ENCODE data around the gene CMAS. TPM values are rescaled to one million over a fixed set of nuclear protein-coding genes. Genes with fewer than 3 reads are reported as not detected.

The CMAS gene
- total RNA-seq, 1 donor from 2014 or later, result 26.1 TPM

DNA sequence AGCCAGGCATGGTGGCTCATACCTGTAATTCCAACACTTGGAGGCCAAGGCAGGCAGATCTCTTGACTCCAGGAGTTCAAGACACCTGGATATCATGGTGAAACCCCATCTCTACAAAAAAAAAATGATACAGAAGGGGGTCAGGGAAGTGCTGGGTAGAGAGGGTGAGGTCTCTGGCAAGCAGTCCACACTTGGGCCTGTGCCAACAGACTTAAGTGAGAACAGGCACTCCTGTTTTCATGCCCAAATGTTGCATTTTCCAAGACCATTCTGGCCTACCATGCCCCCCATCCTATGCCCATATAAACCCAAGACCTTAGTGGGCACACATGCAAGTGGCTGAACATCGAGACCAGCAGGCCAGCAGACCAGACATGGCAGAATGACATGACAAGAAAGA is 16.0 kb upstream of the CMAS start:
- H3K27ac ChIP-seq, result no peak overlapping the region
- peaks cover 7% of the 10 kb centered on the region for H3K4me1 ChIP-seq
- no peaks in the 10 kb centered on the region for H3K36me3 ChIP-seq
- intact Hi-C loops (cut with DNase I), result no loop called here
- DNase-seq, result no peak
- no peaks in the 10 kb centered on the region for H3K27me3 ChIP-seq (ENCODE audit: low read depth)
- no peak overlapping the region for H3K4me3 ChIP-seq
- ATAC-seq, result no peak
- no peaks in the 10 kb centered on the region for H3K9me3 ChIP-seq
- TF ChIP-seq, protein P1, sequence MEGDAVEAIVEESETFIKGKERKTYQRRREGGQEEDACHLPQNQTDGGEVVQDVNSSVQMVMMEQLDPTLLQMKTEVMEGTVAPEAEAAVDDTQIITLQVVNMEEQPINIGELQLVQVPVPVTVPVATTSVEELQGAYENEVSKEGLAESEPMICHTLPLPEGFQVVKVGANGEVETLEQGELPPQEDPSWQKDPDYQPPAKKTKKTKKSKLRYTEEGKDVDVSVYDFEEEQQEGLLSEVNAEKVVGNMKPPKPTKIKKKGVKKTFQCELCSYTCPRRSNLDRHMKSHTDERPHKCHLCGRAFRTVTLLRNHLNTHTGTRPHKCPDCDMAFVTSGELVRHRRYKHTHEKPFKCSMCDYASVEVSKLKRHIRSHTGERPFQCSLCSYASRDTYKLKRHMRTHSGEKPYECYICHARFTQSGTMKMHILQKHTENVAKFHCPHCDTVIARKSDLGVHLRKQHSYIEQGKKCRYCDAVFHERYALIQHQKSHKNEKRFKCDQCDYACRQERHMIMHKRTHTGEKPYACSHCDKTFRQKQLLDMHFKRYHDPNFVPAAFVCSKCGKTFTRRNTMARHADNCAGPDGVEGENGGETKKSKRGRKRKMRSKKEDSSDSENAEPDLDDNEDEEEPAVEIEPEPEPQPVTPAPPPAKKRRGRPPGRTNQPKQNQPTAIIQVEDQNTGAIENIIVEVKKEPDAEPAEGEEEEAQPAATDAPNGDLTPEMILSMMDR (IDR thresholded peaks at IDR 0.05), result no peak

DNA sequence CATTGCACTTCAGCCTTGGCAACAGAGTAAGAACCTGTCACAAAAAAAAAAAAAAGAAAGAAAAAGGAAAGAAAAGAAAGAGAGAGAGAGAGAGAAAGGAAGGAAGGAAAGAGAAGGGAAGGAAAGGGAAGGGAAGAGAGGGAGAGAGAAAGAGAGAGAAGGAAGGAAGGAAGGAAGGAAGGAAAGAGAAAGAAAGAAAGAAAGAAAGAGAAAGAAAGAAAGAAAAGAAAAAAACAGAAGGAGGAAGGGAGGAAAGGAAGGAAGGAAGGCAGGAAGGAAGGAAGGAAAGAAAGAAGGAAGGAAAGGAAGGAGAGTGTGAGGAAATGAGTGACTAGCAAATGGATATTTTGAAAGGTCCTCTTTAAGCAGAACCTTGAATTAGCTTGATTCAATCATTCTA is 13.3 kb upstream of the CMAS start:
- DNase-seq (no peak), ATAC-seq (no peak)
- Histone ChIP-seq H3K36me3 (no peaks in the 10 kb centered on the region), H3K9me3 (no peaks in the 10 kb centered on the region), H3K27ac (no peak overlapping the region), H3K4me3 (no peak overlapping the region), H3K27me3 (ENCODE audit: low read depth) (no peaks in the 10 kb centered on the region), H3K4me1 (peaks cover 8% of the 10 kb centered on the region)
- intact Hi-C loops (cut with DNase I), result no loop called here
- TF ChIP-seq, protein P1 (IDR thresholded peaks at IDR 0.05), result no peak

DNA sequence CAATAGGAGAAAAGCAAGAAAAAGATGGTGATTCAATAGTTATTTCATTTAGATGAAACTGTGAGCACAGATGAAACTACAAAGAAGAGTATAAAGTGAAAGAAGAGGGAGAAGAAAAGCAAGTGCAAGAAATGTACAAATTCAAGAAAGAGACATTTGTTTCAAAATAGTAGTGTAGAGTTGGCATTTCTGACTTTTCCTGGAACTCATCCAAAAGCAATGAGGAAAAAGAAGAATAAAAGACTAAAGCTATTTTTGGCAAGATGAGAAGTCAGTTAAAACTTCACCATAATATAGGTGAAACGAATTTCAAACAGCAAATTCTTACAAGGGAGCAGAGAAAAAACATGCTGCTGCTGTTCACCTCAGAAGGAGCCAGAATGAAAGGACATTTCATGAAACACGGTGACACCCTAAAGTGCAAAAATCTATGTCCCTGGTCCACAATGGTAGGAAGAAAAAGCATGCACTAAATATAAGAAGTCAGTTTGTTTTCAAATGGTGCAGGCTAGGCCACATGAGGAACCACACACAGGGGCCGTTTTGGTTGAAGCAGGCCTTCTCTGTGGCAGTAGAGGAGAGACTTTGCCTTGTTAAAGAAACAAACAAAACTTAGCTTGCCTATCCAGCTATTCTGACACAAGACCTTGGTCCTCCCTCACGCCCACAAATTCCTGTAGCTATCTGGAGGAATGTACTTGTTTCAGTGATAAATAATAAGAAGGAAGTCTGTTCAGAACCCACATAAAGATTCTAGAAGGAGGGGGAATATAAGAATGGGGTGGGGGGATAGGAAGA is 11.1 kb upstream of the CMAS start:
- peaks cover 8% of the 10 kb centered on the region for H3K4me1 ChIP-seq
- no peaks in the 10 kb centered on the region for H3K27me3 ChIP-seq (ENCODE audit: low read depth)
- ATAC-seq, result no peak
- no peaks in the 10 kb centered on the region for H3K9me3 ChIP-seq
- no peak for DNase-seq
- TF ChIP-seq, protein P1 (IDR thresholded peaks at IDR 0.05), result no peak
- intact Hi-C loops (cut with DNase I), result no loop called here
- H3K4me3 ChIP-seq, result no peak overlapping the region
- no peak overlapping the region for H3K27ac ChIP-seq
- no peaks in the 10 kb centered on the region for H3K36me3 ChIP-seq

DNA sequence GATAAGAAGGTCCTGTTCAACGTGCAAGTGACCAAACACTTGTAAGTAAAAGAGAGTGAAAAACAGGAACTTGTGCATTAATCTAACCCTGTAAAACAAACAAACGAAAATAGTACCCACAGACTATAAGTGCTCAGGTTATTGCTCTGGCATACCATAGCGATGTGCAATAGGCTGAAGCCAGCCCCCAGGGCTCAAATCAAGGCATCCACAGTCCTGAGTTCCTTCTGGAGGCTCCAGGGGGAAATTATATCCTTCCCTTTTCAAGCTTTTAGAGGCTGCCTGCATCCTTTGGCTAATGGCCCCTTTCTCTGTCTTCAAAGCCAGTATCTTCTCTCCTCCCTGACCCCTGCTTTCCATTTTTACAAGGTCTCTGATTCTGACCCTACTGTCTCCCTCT is 8.1 kb upstream of the CMAS start:
- TF ChIP-seq, protein P1 (IDR thresholded peaks at IDR 0.05), result no peak
- intact Hi-C loops (cut with DNase I), result no loop called here
- ATAC-seq, result no peak

DNA sequence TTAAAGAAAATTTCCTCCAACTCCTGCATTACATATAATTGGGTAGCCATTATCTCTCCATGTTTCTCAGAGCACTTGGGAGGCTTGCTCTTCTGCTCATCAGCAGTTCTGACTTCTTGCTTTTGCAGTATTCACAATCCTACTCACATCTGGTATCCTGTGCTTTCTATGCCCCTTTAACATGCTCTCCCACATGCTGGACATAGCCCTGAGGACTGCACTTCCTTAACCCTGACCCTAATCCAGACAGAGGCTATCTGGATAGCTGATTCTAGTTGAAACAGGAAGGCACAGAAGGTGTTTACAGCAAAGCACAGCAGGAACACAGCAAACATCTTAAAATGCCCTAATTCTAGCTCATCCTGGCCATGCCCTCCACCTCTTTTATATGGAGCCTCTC is 7.3 kb upstream of the CMAS start:
- Histone ChIP-seq H3K27ac (no peak overlapping the region), H3K4me3 (no peak overlapping the region), H3K4me1 (peaks cover 8% of the 10 kb centered on the region), H3K9me3 (no peaks in the 10 kb centered on the region), H3K36me3 (no peaks in the 10 kb centered on the region), H3K27me3 (ENCODE audit: low read depth) (no peaks in the 10 kb centered on the region)
- DNase-seq, result no peak
- intact Hi-C loops (cut with DNase I), result no loop called here
- TF ChIP-seq, protein P1 (IDR thresholded peaks at IDR 0.05), result no peak
- ATAC-seq, result no peak

More for the DNA sequence above, 8.1 kb upstream of the CMAS start:
- Histone ChIP-seq H3K4me1 (peaks cover 8% of the 10 kb centered on the region), H3K36me3 (no peaks in the 10 kb centered on the region), H3K27ac (no peak overlapping the region), H3K27me3 (ENCODE audit: low read depth) (no peaks in the 10 kb centered on the region), H3K4me3 (no peak overlapping the region), H3K9me3 (no peaks in the 10 kb centered on the region)
- DNase-seq, result no peak

All from lower lobe of right lung (tissue), 2 donors.